Mesenchymal stem cell (in vitro differentiated cells and primary cell): ENCODE data around the gene LTBP2.

Experiments used
- DNase-seq: peaks from one replicate; pipeline ENCODE4 v3.0.0-alpha.2; 2013
- H2AFZ ChIP-seq: one replicate; pipeline ENCODE4 v1.6.1; 2013; ENCODE audit warnings: low read depth, mild to moderate bottlenecking, control low read depth, inconsistent platforms, low read length, moderate library complexity
- H2AK5ac ChIP-seq: 2 replicates; pipeline ENCODE4 v1.6.1; 2013; ENCODE audit warnings: low read length, moderate library complexity, mild to moderate bottlenecking, inconsistent platforms; ENCODE audit not compliant: severe bottlenecking
- H2BK120ac ChIP-seq: one replicate; pipeline ENCODE4 v1.6.1; 2013; ENCODE audit warnings: low read depth, mild to moderate bottlenecking, inconsistent platforms, low read length, moderate library complexity
- H2BK12ac ChIP-seq, 2 experiments: one replicate each; pipeline ENCODE4 v1.6.1; 2013; ENCODE audit warnings: inconsistent platforms in 2 of 2, low read length in 2 of 2, mild to moderate bottlenecking in 2 of 2, moderate library complexity in 2 of 2, control low read depth in 1 of 2
- H2BK15ac ChIP-seq: one replicate; pipeline ENCODE4 v1.6.1; 2013; ENCODE audit warnings: mild to moderate bottlenecking, low read depth, inconsistent platforms; ENCODE audit not compliant: poor library complexity, severe bottlenecking
- H2BK5ac ChIP-seq: 2 replicates; pipeline ENCODE4 v1.6.1; 2013; ENCODE audit warnings: low read depth, mild to moderate bottlenecking, low read length, control low read depth, inconsistent platforms; ENCODE audit not compliant: poor library complexity, severe bottlenecking
- H3K14ac ChIP-seq, 2 experiments: one replicate each; pipeline ENCODE4 v1.6.1; 2013; ENCODE audit warnings: inconsistent platforms in 2 of 2, low read length in 2 of 2, control low read depth in 1 of 2, mild to moderate bottlenecking in 1 of 2, moderate library complexity in 1 of 2
- H3K18ac ChIP-seq, 2 experiments: one replicate each; pipeline ENCODE4 v1.6.1; 2013; ENCODE audit warnings: inconsistent platforms in 2 of 2, low read length in 2 of 2, control low read depth in 1 of 2, low read depth in 1 of 2, mild to moderate bottlenecking in 1 of 2
- H3K23ac ChIP-seq, 2 experiments: one replicate each; pipeline ENCODE4 v1.6.1; 2013; ENCODE audit warnings: inconsistent platforms in 2 of 2, low read length in 2 of 2, mild to moderate bottlenecking in 2 of 2, moderate library complexity in 2 of 2, control low read depth in 1 of 2
- H3K27ac ChIP-seq: 2 replicates; pipeline ENCODE4 v1.5.1; 2013; ENCODE audit warnings: mild to moderate bottlenecking, moderate library complexity, low read length, control low read depth, inconsistent platforms; ENCODE audit not compliant: poor library complexity, severe bottlenecking
- H3K27me3 ChIP-seq, 2 experiments: 2 replicates each; pipeline versions ENCODE4 v1.6.1 to v1.7.0; 2013; ENCODE audit warnings: low read length in 2 of 2, mild to moderate bottlenecking in 2 of 2, moderate library complexity in 2 of 2, control low read depth in 1 of 2, inconsistent platforms in 1 of 2; ENCODE audit not compliant: control insufficient read depth in 1 of 2, insufficient read depth in 1 of 2
- H3K36me3 ChIP-seq, 2 experiments: 2 replicates each; pipeline versions ENCODE4 v1.6.1 to v1.7.0; 2013; ENCODE audit warnings: low read length in 2 of 2, control low read depth in 1 of 2, inconsistent platforms in 1 of 2, low read depth in 1 of 2, mild to moderate bottlenecking in 1 of 2; ENCODE audit not compliant: insufficient read depth in 2 of 2, control insufficient read depth in 1 of 2
- H3K4ac ChIP-seq, 2 experiments: one replicate each; pipeline ENCODE4 v1.6.1; 2013; ENCODE audit warnings: inconsistent platforms in 2 of 2, low read length in 2 of 2, mild to moderate bottlenecking in 2 of 2, moderate library complexity in 2 of 2, control low read depth in 1 of 2, low read depth in 1 of 2
- H3K4me1 ChIP-seq: 2 replicates; pipeline ENCODE4 v1.6.1; 2013; ENCODE audit warnings: low read depth, low read length, control low read depth; ENCODE audit not compliant: control insufficient read depth, insufficient read depth
- H3K4me2 ChIP-seq: 2 replicates; pipeline ENCODE4 v1.6.1; 2013; ENCODE audit warnings: low read length, mild to moderate bottlenecking, inconsistent platforms; ENCODE audit not compliant: poor library complexity, severe bottlenecking
- H3K4me3 ChIP-seq, 2 experiments: 2 replicates each; pipeline versions ENCODE4 v1.5.1 to v1.7.0; 2013; ENCODE audit warnings: low read length in 2 of 2, mild to moderate bottlenecking in 2 of 2, control low read depth in 1 of 2, low read depth in 1 of 2; ENCODE audit not compliant: insufficient read depth in 1 of 2
- H3K79me1 ChIP-seq: replicated peaks from 2 replicates; pipeline ENCODE4 v1.6.1; 2013; ENCODE audit warnings: mild to moderate bottlenecking, control low read depth, low read length, inconsistent platforms; ENCODE audit not compliant: poor library complexity, severe bottlenecking
- H3K9ac ChIP-seq: 2 replicates; pipeline ENCODE4 v1.7.0; 2013; ENCODE audit warnings: mild to moderate bottlenecking, low read length, moderate library complexity
- H3K9me3 ChIP-seq: 2 replicates; pipeline ENCODE4 v1.7.0; 2013; ENCODE audit warnings: mild to moderate bottlenecking, low read length; ENCODE audit not compliant: control insufficient read depth
- H4K8ac ChIP-seq: one replicate; pipeline ENCODE4 v1.6.1; 2013; ENCODE audit warnings: inconsistent platforms, mild to moderate bottlenecking, low read length, moderate library complexity
- H4K91ac ChIP-seq: one replicate; pipeline ENCODE4 v1.6.1; 2013; ENCODE audit warnings: mild to moderate bottlenecking, low read length, inconsistent platforms
- WGBS: methylation state at CpG from one replicate; pipeline ENCODE4 v1.1.7; 2013; ENCODE audit warnings: mixed read lengths; 5-methylcytosine and 5-hydroxymethylcytosine counted together

The LTBP2 gene

DNA sequence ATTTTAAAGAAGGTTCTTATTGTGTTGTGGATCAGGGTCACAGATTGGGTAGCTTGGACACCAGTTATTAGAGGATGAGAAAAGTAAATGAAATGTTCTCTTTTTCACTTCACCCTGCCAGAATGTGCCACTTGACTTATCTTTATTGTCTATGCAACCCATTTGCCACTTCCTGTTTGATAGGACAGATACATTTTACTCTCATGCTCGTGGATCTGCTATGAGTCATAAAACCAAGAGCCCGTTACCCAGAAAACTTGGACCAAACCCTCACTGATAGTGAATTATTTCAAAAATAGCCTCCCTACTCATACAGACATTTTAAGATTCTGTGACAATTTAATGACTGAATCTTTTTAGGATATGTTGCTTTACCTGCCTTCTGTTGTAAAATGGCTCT, 116.7 kb downstream of the LTBP2 start:
- DNase-seq = peak; percentile 42
- Histone ChIP-seq H3K4me1 (peaks cover 9% of the 10 kb centered on the region), H3K9ac (peak overlapping the region; percentile 16)

DNA sequence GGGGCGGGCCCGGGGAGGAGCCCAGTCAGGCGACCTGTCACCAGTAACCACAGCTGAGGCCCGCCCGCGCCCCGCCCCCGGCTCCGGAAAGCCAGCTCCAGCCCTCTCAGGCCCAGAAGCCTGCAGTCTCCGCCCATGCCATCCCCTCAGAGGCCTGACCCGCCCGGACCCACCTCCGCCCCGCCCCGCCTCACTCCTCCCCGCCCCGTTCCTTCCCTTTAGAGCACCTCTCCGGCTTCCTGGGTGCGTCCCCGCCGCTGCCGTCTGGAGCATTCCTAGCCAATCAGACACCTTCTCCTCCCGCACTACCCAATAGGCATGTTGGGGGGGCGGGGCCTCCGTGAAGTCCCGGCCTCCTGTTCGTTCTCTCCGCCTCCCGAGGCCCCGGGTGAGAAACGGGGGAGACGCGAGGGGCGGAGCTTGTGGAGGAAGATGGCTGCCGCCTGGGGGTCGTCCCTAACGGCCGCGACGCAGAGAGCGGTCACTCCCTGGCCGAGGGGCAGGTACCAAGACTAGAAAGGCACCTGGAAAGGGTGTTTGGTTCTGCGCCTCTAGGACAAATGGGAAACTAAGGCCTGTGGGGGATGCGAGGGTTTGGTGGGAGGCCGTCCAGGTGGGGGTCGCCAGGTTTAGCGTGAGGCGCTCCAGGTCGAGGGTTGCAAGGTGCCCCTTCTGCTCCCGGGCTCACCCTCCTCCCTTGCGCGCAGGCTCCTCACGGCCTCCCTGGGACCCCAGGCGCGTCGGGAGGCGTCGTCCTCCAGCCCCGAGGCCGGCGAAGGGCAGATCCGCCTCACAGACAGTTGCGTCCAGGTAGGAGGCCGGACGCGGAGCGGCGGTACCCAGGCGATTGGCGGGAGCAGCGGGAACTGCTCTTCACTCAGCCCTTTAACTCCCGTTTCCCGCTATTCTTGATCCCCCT, 118.4 kb downstream of the LTBP2 start, which contains the start of gene ISCA2:
ISCA2 (plus strand) TSS at position 423 of the 919 bp plus-strand sequence; CDS start at position 433, 10 bp downstream.
- Histone ChIP-seq H3K23ac (peak within 1 kb of the TSS in 1 of 2 experiments; percentile 97), H2BK120ac (peak within 1 kb of the TSS; percentile 92), H4K91ac (peak within 1 kb of the TSS; percentile 98), H3K9me3 (no peaks in the 10 kb centered on the region), H3K36me3 (peaks cover 0 to 26% of the 10 kb centered on the region in 2 experiments), H2AK5ac (no peak within 1 kb of the TSS), H3K4me2 (peak within 1 kb of the TSS; percentile 92), H3K4me3 (peak within 1 kb of the TSS; percentile 96 to 97), H3K79me1 (peaks cover 29% of the 10 kb centered on the region), H3K4me1 (peaks cover 11% of the 10 kb centered on the region), H3K27me3 (no peaks in the 10 kb centered on the region), H3K18ac (peak within 1 kb of the TSS; percentile 92 to 97), H2BK15ac (peak within 1 kb of the TSS; percentile 77), H3K9ac (peak within 1 kb of the TSS; percentile 94), H4K8ac (peak within 1 kb of the TSS; percentile 97), H3K14ac (peak within 1 kb of the TSS; percentile 95 to 98), H3K27ac (peak within 1 kb of the TSS; percentile 81), H3K4ac (peak within 1 kb of the TSS; percentile 87 to 95), H2AFZ (peak within 1 kb of the TSS; percentile 84), H2BK12ac (peak within 1 kb of the TSS; percentile 66 to 86), H2BK5ac (peak within 1 kb of the TSS; percentile 91)
- DNase-seq = peak; percentile 99
- WGBS = under 1% methylated on average over 61 of the region's 73 CpGs

More for the DNA sequence above, 116.7 kb downstream of the LTBP2 start:
- no peak overlapping the region for H2BK12ac ChIP-seq
- no peak overlapping the region for H3K4me2 ChIP-seq
- H3K27me3 ChIP-seq = no peaks in the 10 kb centered on the region
- no peak overlapping the region for H3K18ac ChIP-seq
- no peak overlapping the region for H4K8ac ChIP-seq
- 27% methylated on average over 2 of the region's 2 CpGs for WGBS
- no peak overlapping the region for H2AFZ ChIP-seq
- H3K79me1 ChIP-seq = peaks cover 24% of the 10 kb centered on the region
- H3K23ac ChIP-seq = no peak overlapping the region
- H3K14ac ChIP-seq = no peak overlapping the region
- H3K4ac ChIP-seq = no peak overlapping the region
- H3K36me3 ChIP-seq = peaks cover 3 to 43% of the 10 kb centered on the region in 2 experiments
- H3K4me3 ChIP-seq = peak overlapping the region in 1 of 2 experiments; percentile 97
- H2BK120ac ChIP-seq = no peak overlapping the region
- H2BK15ac ChIP-seq = no peak overlapping the region
- no peak overlapping the region for H3K27ac ChIP-seq
- H4K91ac ChIP-seq = no peak overlapping the region
- no peak overlapping the region for H2AK5ac ChIP-seq
- H3K9me3 ChIP-seq = no peaks in the 10 kb centered on the region
- H2BK5ac ChIP-seq = no peak overlapping the region

DNA sequence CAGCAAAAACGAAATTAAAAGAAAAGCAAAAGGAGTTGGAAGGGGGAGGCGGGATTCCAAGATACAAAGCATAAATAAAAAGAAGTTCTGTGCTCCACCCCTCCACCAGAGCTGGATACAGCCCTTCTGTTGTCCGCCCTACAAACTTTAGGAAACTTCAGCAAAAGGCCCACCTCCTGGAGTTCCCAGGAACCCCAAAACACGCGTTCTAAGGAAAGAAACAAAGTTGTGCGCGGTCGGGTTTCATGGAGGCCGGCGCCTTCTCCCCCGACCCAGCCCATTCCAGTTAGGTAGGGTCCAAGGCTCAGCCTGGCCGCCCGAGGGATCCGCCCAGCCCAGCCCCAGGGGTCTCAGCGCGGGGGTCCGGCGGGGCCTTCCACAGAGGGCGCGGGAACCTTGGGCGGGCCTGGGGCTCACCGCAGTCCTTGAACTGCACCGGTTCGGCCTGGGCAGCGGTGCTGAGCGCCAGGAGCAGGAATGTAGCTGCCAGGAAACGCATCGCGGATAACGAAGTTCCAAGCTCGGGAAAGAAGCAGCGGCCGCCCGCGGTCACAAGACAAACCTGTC, 119.2 kb downstream of the LTBP2 start, which contains the start of gene NPC2:
NPC2 (minus strand) TSS at position 530 of the 567 bp plus-strand sequence; CDS start at position 499, 31 bp downstream.
- WGBS = under 1% methylated on average over 31 of the region's 35 CpGs
- no peaks in the 10 kb centered on the region for H3K27me3 ChIP-seq
- no peak for DNase-seq
- peak within 1 kb of the TSS; percentile 97 for H4K8ac ChIP-seq
- H3K4ac ChIP-seq = peak within 1 kb of the TSS; percentile 87 to 95
- peak within 1 kb of the TSS; percentile 92 for H2BK120ac ChIP-seq
- H2AK5ac ChIP-seq = no peak within 1 kb of the TSS
- H3K4me1 ChIP-seq = peaks cover 11% of the 10 kb centered on the region
- H3K9ac ChIP-seq = peak within 1 kb of the TSS; percentile 94
- peak within 1 kb of the TSS; percentile 95 to 98 for H3K14ac ChIP-seq
- H3K4me2 ChIP-seq = peak within 1 kb of the TSS; percentile 92
- peak within 1 kb of the TSS; percentile 84 for H2AFZ ChIP-seq
- H3K79me1 ChIP-seq = peaks cover 27% of the 10 kb centered on the region
- peaks cover 0 to 20% of the 10 kb centered on the region in 2 experiments for H3K36me3 ChIP-seq
- peak within 1 kb of the TSS; percentile 81 for H3K27ac ChIP-seq
- peak within 1 kb of the TSS; percentile 98 for H4K91ac ChIP-seq
- peak within 1 kb of the TSS; percentile 96 to 97 for H3K4me3 ChIP-seq
- peak within 1 kb of the TSS; percentile 91 for H2BK5ac ChIP-seq
- peak within 1 kb of the TSS in 1 of 2 experiments; percentile 97 for H3K23ac ChIP-seq
- peak within 1 kb of the TSS; percentile 66 to 86 for H2BK12ac ChIP-seq
- peak within 1 kb of the TSS; percentile 77 for H2BK15ac ChIP-seq
- H3K18ac ChIP-seq = peak within 1 kb of the TSS; percentile 92 to 97
- no peaks in the 10 kb centered on the region for H3K9me3 ChIP-seq
